Panc1 (cell line): ENCODE results near the gene ARHGEF37. TPM values are rescaled to one million over a fixed set of nuclear protein-coding genes. Genes with fewer than 3 reads are reported as not detected.

Experiments used
- ATAC-seq: fragments of 200-7000 bp; cut with Tn5 transposase; 2 replicates; pipeline ENCODE4 v1.9.1; 2020; ENCODE audit warnings: mild to moderate bottlenecking, moderate library complexity
- BruUV-seq: library from RNA; stranded (reverse); fragments of 400-500 nt; replicated peaks from 2 replicates; lab custom pipeline; 2021; lab: Mats Ljungman, UMichigan
- CTCF ChIA-PET: fragments of 300-600 bp; sonication (Branson Sonifier 250); formaldehyde crosslinking; loops from one replicate; lab custom pipeline; 2022; ENCODE audit warnings: antibody characterized with exemption; lab: Charles Lee
- POLR2A ChIA-PET: fragments of 300-600 bp; sonication (Branson Sonifier 250); formaldehyde crosslinking; loops from one replicate; lab custom pipeline; 2022; ENCODE audit warnings: antibody characterized with exemption; lab: Charles Lee
- DNase-seq: peaks from one replicate; pipeline ENCODE4 v3.0.0-alpha.2; 2010; ENCODE audit warnings: low read depth, low spot score
- H3K27ac ChIP-seq: 2 replicates; pipeline ENCODE4 v1.5.1; 2011; ENCODE audit warnings: mild to moderate bottlenecking, low read length, inconsistent platforms
- H3K27me3 ChIP-seq: fragments of 200-500 bp; sonication (Bioruptor generic); 2 replicates; pipeline ENCODE4 v1.6.0; 2014; ENCODE audit warnings: low read length, inconsistent platforms; ENCODE audit not compliant: control insufficient read depth, insufficient read depth
- H3K36me3 ChIP-seq: fragments of 200-500 bp; sonication (Bioruptor generic); 2 replicates; pipeline ENCODE4 v1.5.1; 2014; ENCODE audit warnings: inconsistent platforms, mild to moderate bottlenecking, low read length, moderate library complexity; ENCODE audit not compliant: control insufficient read depth, insufficient read depth
- H3K4me1 ChIP-seq: 2 replicates; pipeline ENCODE4 v1.5.1; 2011; ENCODE audit warnings: inconsistent platforms, mild to moderate bottlenecking, low read length, moderate library complexity; ENCODE audit not compliant: control insufficient read depth, insufficient read depth
- H3K4me3 ChIP-seq, 2 experiments: 2 replicates each; pipeline ENCODE4 v1.5.1; 2011 to 2012; ENCODE audit warnings: low read depth in 2 of 2, low read length in 2 of 2, mild to moderate bottlenecking in 2 of 2, inconsistent platforms in 1 of 2, moderate library complexity in 1 of 2
- H3K9me3 ChIP-seq: fragments of 200-500 bp; sonication (Bioruptor generic); 2 replicates; pipeline ENCODE4 v1.5.1; 2014; ENCODE audit warnings: low read depth, mild to moderate bottlenecking, inconsistent platforms, low read length, moderate library complexity; ENCODE audit not compliant: control insufficient read depth, insufficient read depth
- POLR2AphosphoS5 ChIP-seq: IDR thresholded peaks from 2 replicates; pipeline ENCODE4 v1.6.1; 2012; ENCODE audit warnings: mild to moderate bottlenecking, low read depth, low read length, moderate library complexity
- SIN3A ChIP-seq: IDR thresholded peaks from 2 replicates; pipeline ENCODE4 v1.6.1; 2012; ENCODE audit warnings: low read depth, mild to moderate bottlenecking, low read length, moderate library complexity, borderline replicate concordance; ENCODE audit not compliant: insufficient read depth
- TCF7L2 ChIP-seq: IDR thresholded peaks from 2 replicates; pipeline ENCODE4 v1.6.1; 2011; ENCODE audit warnings: mild to moderate bottlenecking, low read depth, low read length, inconsistent platforms
- in situ Hi-C: cut with HindIII; loops from 2 replicates; pipeline ENCODE4 v1.10.0; 2016; ENCODE audit warnings: low sequenced_read_pairs, low pct_unique_long_range_greater_than_20kb
- intact Hi-C: fragments of 100-400 bp; cut with micrococcal nuclease; formaldehyde crosslinking; loops from one replicate; pipeline ENCODE4 v1.10.0; 2022; ENCODE audit not compliant: unreplicated experiment
- total RNA-seq: library from RNA; stranded (reverse); gene quantifications from one replicate; pipeline ENCODE4 v1.2.1, GENCODE V29; 2021; ENCODE audit not compliant: unreplicated experiment
- TF ChIP-seq, protein P1 (sequence below), 2 experiments: IDR thresholded peaks; 2 replicates each; pipeline ENCODE4 v1.6.1; 2011 to 2012; ENCODE audit warnings: low read depth in 2 of 2, control low read depth in 1 of 2, low read length in 1 of 2, mild to moderate bottlenecking in 1 of 2, moderate library complexity in 1 of 2; ENCODE audit not compliant: insufficient read depth in 1 of 2
- TF ChIP-seq, protein P2 (sequence below): fragments of 450-650 bp; IDR thresholded peaks from 2 replicates; pipeline ENCODE4 v1.5.1; 2017; ENCODE audit warnings: mild to moderate bottlenecking

Gene ARHGEF37
- total RNA-seq, 1 experiment from 2014 or later: 3.2 TPM

DNA sequence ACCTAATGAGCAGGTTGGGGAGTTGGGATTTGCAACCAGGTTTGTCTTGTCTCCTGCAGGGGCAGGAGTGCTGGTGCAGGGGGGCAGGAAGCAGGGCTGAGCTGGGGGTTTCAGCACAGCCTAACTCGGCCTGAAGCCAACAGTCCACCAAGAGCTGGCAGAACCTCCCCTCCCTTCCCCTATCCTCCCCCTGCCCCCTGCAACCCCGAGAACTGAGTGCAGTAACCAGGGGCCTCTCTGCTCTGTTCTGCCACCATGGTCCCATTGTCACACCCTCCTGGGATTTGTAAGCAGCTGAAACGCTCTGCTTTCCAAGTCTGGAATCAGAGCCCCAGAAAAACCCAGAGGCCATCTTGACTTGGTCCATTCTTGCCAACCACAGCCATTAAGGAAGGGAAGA is 72.9 kb downstream of the ARHGEF37 start:
- Histone ChIP-seq H3K27me3 (no peaks in the 10 kb centered on the region), H3K9me3 (no peaks in the 10 kb centered on the region), H3K36me3 (no peaks in the 10 kb centered on the region), H3K4me1 (no peaks in the 10 kb centered on the region), H3K4me3 (no peak overlapping the region), H3K27ac (no peak overlapping the region)
- ChIA-PET CTCF (interaction anchor here (0.7 kb wide), 1 partner anchor 264 kb away, joined by 3 read pairs; no protein-coding TSS in a partner anchor), POLR2A (interaction anchor here (0.6 kb wide), 1 partner anchor 78 kb away, joined by 7 read pairs; no protein-coding TSS in a partner anchor)
- in situ Hi-C loops (no loop called here), intact Hi-C loops (no loop called here)
- TF ChIP-seq TCF7L2 (no peak), POLR2AphosphoS5 (no peak)
- TF ChIP-seq, protein P1, sequence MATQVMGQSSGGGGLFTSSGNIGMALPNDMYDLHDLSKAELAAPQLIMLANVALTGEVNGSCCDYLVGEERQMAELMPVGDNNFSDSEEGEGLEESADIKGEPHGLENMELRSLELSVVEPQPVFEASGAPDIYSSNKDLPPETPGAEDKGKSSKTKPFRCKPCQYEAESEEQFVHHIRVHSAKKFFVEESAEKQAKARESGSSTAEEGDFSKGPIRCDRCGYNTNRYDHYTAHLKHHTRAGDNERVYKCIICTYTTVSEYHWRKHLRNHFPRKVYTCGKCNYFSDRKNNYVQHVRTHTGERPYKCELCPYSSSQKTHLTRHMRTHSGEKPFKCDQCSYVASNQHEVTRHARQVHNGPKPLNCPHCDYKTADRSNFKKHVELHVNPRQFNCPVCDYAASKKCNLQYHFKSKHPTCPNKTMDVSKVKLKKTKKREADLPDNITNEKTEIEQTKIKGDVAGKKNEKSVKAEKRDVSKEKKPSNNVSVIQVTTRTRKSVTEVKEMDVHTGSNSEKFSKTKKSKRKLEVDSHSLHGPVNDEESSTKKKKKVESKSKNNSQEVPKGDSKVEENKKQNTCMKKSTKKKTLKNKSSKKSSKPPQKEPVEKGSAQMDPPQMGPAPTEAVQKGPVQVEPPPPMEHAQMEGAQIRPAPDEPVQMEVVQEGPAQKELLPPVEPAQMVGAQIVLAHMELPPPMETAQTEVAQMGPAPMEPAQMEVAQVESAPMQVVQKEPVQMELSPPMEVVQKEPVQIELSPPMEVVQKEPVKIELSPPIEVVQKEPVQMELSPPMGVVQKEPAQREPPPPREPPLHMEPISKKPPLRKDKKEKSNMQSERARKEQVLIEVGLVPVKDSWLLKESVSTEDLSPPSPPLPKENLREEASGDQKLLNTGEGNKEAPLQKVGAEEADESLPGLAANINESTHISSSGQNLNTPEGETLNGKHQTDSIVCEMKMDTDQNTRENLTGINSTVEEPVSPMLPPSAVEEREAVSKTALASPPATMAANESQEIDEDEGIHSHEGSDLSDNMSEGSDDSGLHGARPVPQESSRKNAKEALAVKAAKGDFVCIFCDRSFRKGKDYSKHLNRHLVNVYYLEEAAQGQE (IDR thresholded peaks at IDR 0.05; ENCODE audit: insufficient read depth in 1 of 2, low read depth in 2 of 2, low read length in 1 of 2): no peak
- DNase-seq: no peak
- ATAC-seq: peak; percentile 56
- BruUV-seq: no TSS peak

GRCh38 chr5:149654883-149655505 is 73.7 kb downstream of the ARHGEF37 start:
- intact Hi-C loops: no loop called here
- POLR2A ChIA-PET: interaction anchor here (0.6 kb wide), 1 partner anchor 77 kb away, joined by 7 read pairs; no protein-coding TSS in a partner anchor

More at GRCh38 chr5:149654883-149655505, 73.7 kb downstream of the ARHGEF37 start:
- H3K36me3 ChIP-seq: no peaks in the 10 kb centered on the region
- H3K27me3 ChIP-seq: no peaks in the 10 kb centered on the region
- ATAC-seq (no peak), DNase-seq (no peak)
- no peaks in the 10 kb centered on the region for H3K9me3 ChIP-seq
- no peak overlapping the region for H3K4me3 ChIP-seq
- CTCF ChIA-PET: interaction anchor here (0.7 kb wide), 1 partner anchor 265 kb away, joined by 3 read pairs; no protein-coding TSS in a partner anchor
- no peak for TF ChIP-seq SIN3A
- TF ChIP-seq TCF7L2: no peak
- no peak for TF ChIP-seq POLR2AphosphoS5
- TF ChIP-seq, protein P2, sequence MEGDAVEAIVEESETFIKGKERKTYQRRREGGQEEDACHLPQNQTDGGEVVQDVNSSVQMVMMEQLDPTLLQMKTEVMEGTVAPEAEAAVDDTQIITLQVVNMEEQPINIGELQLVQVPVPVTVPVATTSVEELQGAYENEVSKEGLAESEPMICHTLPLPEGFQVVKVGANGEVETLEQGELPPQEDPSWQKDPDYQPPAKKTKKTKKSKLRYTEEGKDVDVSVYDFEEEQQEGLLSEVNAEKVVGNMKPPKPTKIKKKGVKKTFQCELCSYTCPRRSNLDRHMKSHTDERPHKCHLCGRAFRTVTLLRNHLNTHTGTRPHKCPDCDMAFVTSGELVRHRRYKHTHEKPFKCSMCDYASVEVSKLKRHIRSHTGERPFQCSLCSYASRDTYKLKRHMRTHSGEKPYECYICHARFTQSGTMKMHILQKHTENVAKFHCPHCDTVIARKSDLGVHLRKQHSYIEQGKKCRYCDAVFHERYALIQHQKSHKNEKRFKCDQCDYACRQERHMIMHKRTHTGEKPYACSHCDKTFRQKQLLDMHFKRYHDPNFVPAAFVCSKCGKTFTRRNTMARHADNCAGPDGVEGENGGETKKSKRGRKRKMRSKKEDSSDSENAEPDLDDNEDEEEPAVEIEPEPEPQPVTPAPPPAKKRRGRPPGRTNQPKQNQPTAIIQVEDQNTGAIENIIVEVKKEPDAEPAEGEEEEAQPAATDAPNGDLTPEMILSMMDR: no peak
- TF ChIP-seq, protein P1 (IDR thresholded peaks at IDR 0.05; ENCODE audit: insufficient read depth in 1 of 2, low read depth in 2 of 2, low read length in 1 of 2): no peak
- in situ Hi-C loops: no loop called here
- no TSS peak for BruUV-seq
- no peak overlapping the region for H3K27ac ChIP-seq
- H3K4me1 ChIP-seq: no peaks in the 10 kb centered on the region
